Measurements from ENCODE around the gene IL33.

The IL33 gene

GRCh38 chr9:6218099-6218502 lies 2.5 kb downstream of the IL33 start:
- DNase-seq = no peak

GRCh38 chr9:6219040-6219439 lies 3.4 kb downstream of the IL33 start:
- no peak for DNase-seq

- DNase-seq = no peak
Observed at GRCh38 chr9:6219981-6220380, 4.4 kb downstream of the IL33 start.

- no peak for DNase-seq
Observed at GRCh38 chr9:6224393-6225154, 9.0 kb downstream of the IL33 start.

- no peak for DNase-seq
Observed at GRCh38 chr9:6226696-6227095, 11.1 kb downstream of the IL33 start.

- DNase-seq = no peak
Observed at GRCh38 chr9:6229186-6229585, 13.6 kb downstream of the IL33 start.

GRCh38 chr9:6229619-6230018 lies 14.0 kb downstream of the IL33 start:
- DNase-seq = no peak

- DNase-seq = no peak
Observed at GRCh38 chr9:6230037-6230780, 14.6 kb downstream of the IL33 start.

GRCh38 chr9:6232336-6232945 lies 16.8 kb downstream of the IL33 start:
- DNase-seq = no peak

GRCh38 chr9:6234014-6234413 lies 18.4 kb downstream of the IL33 start:
- DNase-seq = no peak

GRCh38 chr9:6237267-6237666 lies 21.7 kb downstream of the IL33 start:
- DNase-seq = no peak

- DNase-seq = no peak
Observed at GRCh38 chr9:6239048-6239461, 23.4 kb downstream of the IL33 start.

GRCh38 chr9:6239694-6240093 lies 24.1 kb downstream of the IL33 start:
- DNase-seq = no peak

- DNase-seq = no peak
Observed at GRCh38 chr9:6243746-6244145, 28.1 kb downstream of the IL33 start.

- no peak for DNase-seq
Observed at GRCh38 chr9:6247266-6247665, 31.7 kb downstream of the IL33 start.

GRCh38 chr9:6268826-6269397 lies 53.3 kb downstream of the IL33 start:
- DNase-seq = no peak

- DNase-seq = no peak
Observed at GRCh38 chr9:6270896-6271295, 55.3 kb downstream of the IL33 start.

- DNase-seq = no peak
Observed at GRCh38 chr9:6271508-6272228, 56.1 kb downstream of the IL33 start.

- no peak for DNase-seq
Observed at GRCh38 chr9:6272229-6272598, 56.6 kb downstream of the IL33 start.

GRCh38 chr9:6277417-6277816 lies 61.8 kb downstream of the IL33 start:
- DNase-seq = no peak

GRCh38 chr9:6301858-6302257 lies 86.3 kb downstream of the IL33 start:
- no peak for DNase-seq

GRCh38 chr9:6302417-6302816 lies 86.8 kb downstream of the IL33 start:
- no peak for DNase-seq

GRCh38 chr9:6304232-6304631 lies 88.6 kb downstream of the IL33 start:
- DNase-seq = no peak

Measured in stimulated activated CD4-positive, alpha-beta T cell treated with anti-CD3 and anti-CD28 coated beads, Interleukin-12 subunit alpha, Interleukin-12 subunit beta, amount 100 ng/mL, for 4 hours (primary cell).